ENCODE data around the gene COL27A1. TPM values are rescaled to one million over a fixed set of nuclear protein-coding genes. Genes with fewer than 3 reads are reported as not detected.
A peak's percentile ranks its signal among the peaks of the same experiment; 100 is the strongest.

COL27A1 gene
- total and polyA plus RNA-seq, 2 donors = 8.1 to 21.5 TPM

- Histone ChIP-seq H3K27ac (ENCODE audit: low read depth) (no peak overlapping the region), H3K4me1 (ENCODE audit: insufficient read depth) (no peaks in the 10 kb centered on the region), H3K4me3 (ENCODE audit: low read depth, low read length) (no peak overlapping the region), H3K36me3 (ENCODE audit: insufficient read depth) (no peaks in the 10 kb centered on the region)
- DNase-seq (ENCODE audit: extremely low spot score) = no peak
- 87% methylated on average over 18 of the region's 18 CpGs for WGBS
These were observed 116.5 kb downstream of the COL27A1 start for GRCh38 chr9:114271556-114272510.

GRCh38 chr9:114272739-114273431, 117.5 kb downstream of the COL27A1 start:
- Histone ChIP-seq H3K27ac (ENCODE audit: low read depth) (no peak overlapping the region), H3K36me3 (ENCODE audit: insufficient read depth) (no peaks in the 10 kb centered on the region), H3K4me1 (ENCODE audit: insufficient read depth) (no peaks in the 10 kb centered on the region), H3K4me3 (ENCODE audit: low read depth, low read length) (no peak overlapping the region)
- no peak for DNase-seq (ENCODE audit: extremely low spot score)
- 73% methylated on average over 12 of the region's 12 CpGs for WGBS

- DNase-seq (ENCODE audit: extremely low spot score) = no peak
- 90% methylated on average over 7 of the region's 7 CpGs for WGBS
- Histone ChIP-seq H3K36me3 (ENCODE audit: insufficient read depth) (no peaks in the 10 kb centered on the region), H3K27ac (ENCODE audit: low read depth) (no peak overlapping the region), H3K4me1 (ENCODE audit: insufficient read depth) (no peaks in the 10 kb centered on the region), H3K4me3 (ENCODE audit: low read depth, low read length) (no peak overlapping the region)
These were observed 118.1 kb downstream of the COL27A1 start for GRCh38 chr9:114273461-114273881.

GRCh38 chr9:114274217-114274616, 118.9 kb downstream of the COL27A1 start:
- 96% methylated on average over 5 of the region's 5 CpGs for WGBS
- Histone ChIP-seq H3K36me3 (ENCODE audit: insufficient read depth) (no peaks in the 10 kb centered on the region), H3K27ac (ENCODE audit: low read depth) (no peak overlapping the region), H3K4me3 (ENCODE audit: low read depth, low read length) (no peak overlapping the region), H3K4me1 (ENCODE audit: insufficient read depth) (no peaks in the 10 kb centered on the region)
- no peak for DNase-seq (ENCODE audit: extremely low spot score)

GRCh38 chr9:114275246-114276004, 120.1 kb downstream of the COL27A1 start:
- WGBS = 89% methylated on average over 15 of the region's 15 CpGs
- Histone ChIP-seq H3K27ac (ENCODE audit: low read depth) (no peak overlapping the region), H3K36me3 (ENCODE audit: insufficient read depth) (no peaks in the 10 kb centered on the region), H3K4me1 (ENCODE audit: insufficient read depth) (no peaks in the 10 kb centered on the region), H3K4me3 (ENCODE audit: low read depth, low read length) (no peak overlapping the region)
- no peak for DNase-seq (ENCODE audit: extremely low spot score)

GRCh38 chr9:114276908-114277821, 121.8 kb downstream of the COL27A1 start:
- 80% methylated on average over 18 of the region's 18 CpGs for WGBS
- no peak for DNase-seq (ENCODE audit: extremely low spot score)
- Histone ChIP-seq H3K4me1 (ENCODE audit: insufficient read depth) (no peaks in the 10 kb centered on the region), H3K4me3 (ENCODE audit: low read depth, low read length) (no peak overlapping the region), H3K27ac (ENCODE audit: low read depth) (no peak overlapping the region), H3K36me3 (ENCODE audit: insufficient read depth) (no peaks in the 10 kb centered on the region)

- no peak for DNase-seq (ENCODE audit: extremely low spot score)
- Histone ChIP-seq H3K4me1 (ENCODE audit: insufficient read depth) (no peaks in the 10 kb centered on the region), H3K4me3 (ENCODE audit: low read depth, low read length) (no peak overlapping the region), H3K36me3 (ENCODE audit: insufficient read depth) (no peaks in the 10 kb centered on the region), H3K27ac (ENCODE audit: low read depth) (no peak overlapping the region)
- 73% methylated on average over 3 of the region's 3 CpGs for WGBS
These were observed 123.0 kb downstream of the COL27A1 start for GRCh38 chr9:114278356-114278755.

GRCh38 chr9:114278881-114279570, 123.7 kb downstream of the COL27A1 start:
- DNase-seq (ENCODE audit: extremely low spot score) = no peak

GRCh38 chr9:114279693-114280092, 124.4 kb downstream of the COL27A1 start:
- no peaks in the 10 kb centered on the region for H3K4me1 ChIP-seq (ENCODE audit: insufficient read depth)
- 95% methylated on average over 3 of the region's 3 CpGs for WGBS
- DNase-seq (ENCODE audit: extremely low spot score) = no peak
- no peaks in the 10 kb centered on the region for H3K36me3 ChIP-seq (ENCODE audit: insufficient read depth)
- H3K27ac ChIP-seq (ENCODE audit: low read depth) = no peak overlapping the region
- no peak overlapping the region for H3K4me3 ChIP-seq (ENCODE audit: low read depth, low read length)

More at GRCh38 chr9:114278881-114279570, 123.7 kb downstream of the COL27A1 start:
- WGBS = 56% methylated on average over 14 of the region's 14 CpGs
- H3K4me1 ChIP-seq (ENCODE audit: insufficient read depth) = no peaks in the 10 kb centered on the region
- H3K36me3 ChIP-seq (ENCODE audit: insufficient read depth) = no peaks in the 10 kb centered on the region
- H3K27ac ChIP-seq (ENCODE audit: low read depth) = no peak overlapping the region
- no peak overlapping the region for H3K4me3 ChIP-seq (ENCODE audit: low read depth, low read length)

GRCh38 chr9:114280636-114281472, 125.5 kb downstream of the COL27A1 start:
- 68% methylated on average over 8 of the region's 8 CpGs for WGBS
- H3K4me3 ChIP-seq (ENCODE audit: low read depth, low read length) = no peak overlapping the region
- no peaks in the 10 kb centered on the region for H3K4me1 ChIP-seq (ENCODE audit: insufficient read depth)
- no peaks in the 10 kb centered on the region for H3K36me3 ChIP-seq (ENCODE audit: insufficient read depth)
- DNase-seq (ENCODE audit: extremely low spot score) = no peak
- H3K27ac ChIP-seq (ENCODE audit: low read depth) = no peak overlapping the region

- Histone ChIP-seq H3K36me3 (ENCODE audit: insufficient read depth) (no peaks in the 10 kb centered on the region), H3K4me1 (ENCODE audit: insufficient read depth) (no peaks in the 10 kb centered on the region), H3K27ac (ENCODE audit: low read depth) (no peak overlapping the region), H3K4me3 (ENCODE audit: low read depth, low read length) (no peak overlapping the region)
- WGBS = 75% methylated on average over 12 of the region's 12 CpGs
- DNase-seq (ENCODE audit: extremely low spot score) = peak; percentile 41
These were observed 126.3 kb downstream of the COL27A1 start for GRCh38 chr9:114281473-114282103.
